Stimulated activated CD8-positive, alpha-beta memory T cell treated with anti-CD3 and anti-CD28 coated beads, Interleukin-4, amount 100 ng/mL, for 24 hours (primary cell): ENCODE results near the gene TNFRSF14.
A peak's percentile ranks its signal among the peaks of the same experiment; 100 is the strongest.

Experiments
- DNase-seq: peaks from one replicate; pipeline ENCODE4 v3.0.0-alpha.2; 2020; ENCODE audit warnings: low read depth

TNFRSF14 gene

GRCh38 chr1:2556277-2556677 lies at the start of gene TNFRSF14:
TSS of gene TNFRSF14 (plus strand) at chr1:2556371. CDS start at chr1:2556665, 294 bp downstream.
- peak; percentile 56 for DNase-seq

GRCh38 chr1:2506901-2507565 lies 49.1 kb upstream of the TNFRSF14 start:
- no peak for DNase-seq

GRCh38 chr1:2507744-2508155 lies 48.4 kb upstream of the TNFRSF14 start:
- no peak for DNase-seq

GRCh38 chr1:2508180-2508579 lies 48.0 kb upstream of the TNFRSF14 start:
- no peak for DNase-seq

- DNase-seq: no peak
Observed at GRCh38 chr1:2508751-2509150, 47.4 kb upstream of the TNFRSF14 start.

GRCh38 chr1:2509589-2509988 lies 46.6 kb upstream of the TNFRSF14 start:
- DNase-seq: no peak

- no peak for DNase-seq
Observed at GRCh38 chr1:2510366-2511155, 45.6 kb upstream of the TNFRSF14 start.

- DNase-seq: no peak
Observed at GRCh38 chr1:2512862-2513421, 43.2 kb upstream of the TNFRSF14 start.

GRCh38 chr1:2513939-2514652 lies 42.1 kb upstream of the TNFRSF14 start:
- no peak for DNase-seq

GRCh38 chr1:2514863-2515762 lies 41.1 kb upstream of the TNFRSF14 start:
- DNase-seq: no peak

GRCh38 chr1:2515763-2516080 lies 40.4 kb upstream of the TNFRSF14 start:
- no peak for DNase-seq

- no peak for DNase-seq
Observed at GRCh38 chr1:2516124-2516523, 40.0 kb upstream of the TNFRSF14 start.

GRCh38 chr1:2516946-2517345 lies 39.2 kb upstream of the TNFRSF14 start:
- DNase-seq: no peak

- DNase-seq: no peak
Observed at GRCh38 chr1:2517966-2518365, 38.2 kb upstream of the TNFRSF14 start.

GRCh38 chr1:2518528-2518927 lies 37.6 kb upstream of the TNFRSF14 start:
- DNase-seq: no peak

GRCh38 chr1:2519029-2519685 lies 37.0 kb upstream of the TNFRSF14 start:
- DNase-seq: no peak

GRCh38 chr1:2519729-2520128 lies 36.4 kb upstream of the TNFRSF14 start:
- no peak for DNase-seq

GRCh38 chr1:2520206-2520605 lies 36.0 kb upstream of the TNFRSF14 start:
- DNase-seq: no peak

GRCh38 chr1:2520806-2521205 lies 35.4 kb upstream of the TNFRSF14 start:
- DNase-seq: no peak

- no peak for DNase-seq
Observed at GRCh38 chr1:2522230-2522629, 33.9 kb upstream of the TNFRSF14 start.
